ENCODE data around the gene CNNM3.
"Not testable (repeated sequence)": the region's sequence is repeated elsewhere in the genome, so short reads cannot be mapped to it uniquely, and the experiment has no call there.

CNNM3 gene

GRCh38 chr2:96816127-96816835, at the start of gene CNNM3:
TSS of gene CNNM3 (plus strand) at chr2:96816268. CDS start at chr2:96816278, 10 bp downstream.
- DNase-seq, result peak; percentile 87

GRCh38 chr2:96767135-96767871, 48.8 kb upstream of the CNNM3 start:
- no peak for DNase-seq

- DNase-seq, result no peak
Observed at GRCh38 chr2:96768083-96768561, 47.9 kb upstream of the CNNM3 start.

- no peak for DNase-seq
Observed at GRCh38 chr2:96769814-96770213, 46.3 kb upstream of the CNNM3 start.

- DNase-seq, result no peak
Observed at GRCh38 chr2:96770442-96771202, 45.4 kb upstream of the CNNM3 start.

GRCh38 chr2:96771796-96772618, 44.1 kb upstream of the CNNM3 start:
- peak; percentile 63 for DNase-seq

- DNase-seq, result no peak
Observed at GRCh38 chr2:96772903-96773671, 43.0 kb upstream of the CNNM3 start.

GRCh38 chr2:96773922-96774321, 42.1 kb upstream of the CNNM3 start:
- peak; percentile 81 for DNase-seq

GRCh38 chr2:96775160-96775559, 40.9 kb upstream of the CNNM3 start:
- no peak for DNase-seq

- no peak for DNase-seq
Observed at GRCh38 chr2:96783388-96783787, 32.7 kb upstream of the CNNM3 start.

- DNase-seq, result no peak
Observed at GRCh38 chr2:96787411-96787810, 28.7 kb upstream of the CNNM3 start.

- no peak for DNase-seq
Observed at GRCh38 chr2:96788442-96789244, 27.4 kb upstream of the CNNM3 start.

GRCh38 chr2:96789245-96789617, 26.8 kb upstream of the CNNM3 start:
- DNase-seq, result no peak

GRCh38 chr2:96792772-96793749, 23.0 kb upstream of the CNNM3 start:
- DNase-seq, result no peak

- no peak for DNase-seq
Observed at GRCh38 chr2:96795076-96795475, 21.0 kb upstream of the CNNM3 start.

GRCh38 chr2:96796497-96796896, 19.6 kb upstream of the CNNM3 start:
- not testable (repeated sequence) for DNase-seq

GRCh38 chr2:96797066-96797625, 18.9 kb upstream of the CNNM3 start:
- no peak for DNase-seq

- DNase-seq, result no peak
Observed at GRCh38 chr2:96798733-96799622, 17.1 kb upstream of the CNNM3 start.
